Dendritic cell treated with granulocyte-macrophage colony-stimulating factor and Interleukin-4, amounts not matched to agents 40 ng/mL and 50 ng/mL, for 4 days (primary cell): ENCODE measurements around the gene PYGO2.
"Not testable (repeated sequence)": the region's sequence is repeated elsewhere in the genome, so short reads cannot be mapped to it uniquely, and the experiment has no call there.

Experiments used
- H3K27ac Mint-ChIP-seq: one replicate; pipeline ENCODE4 v1.8.0; 2022; ENCODE audit warnings: mild to moderate bottlenecking, mixed read lengths
- H3K27me3 Mint-ChIP-seq: one replicate; pipeline ENCODE4 v1.8.0; 2022; ENCODE audit warnings: mild to moderate bottlenecking, mixed read lengths
- H3K36me3 Mint-ChIP-seq: one replicate; pipeline ENCODE4 v1.8.0; 2022; ENCODE audit warnings: low read depth, mixed read lengths
- H3K4me1 Mint-ChIP-seq: one replicate; pipeline ENCODE4 v1.8.0; 2022; ENCODE audit warnings: low read depth, mixed read lengths
- H3K4me3 Mint-ChIP-seq: one replicate; pipeline ENCODE4 v1.8.0; 2022; ENCODE audit warnings: mild to moderate bottlenecking, moderate library complexity, mixed read lengths
- H3K9me3 Mint-ChIP-seq: one replicate; pipeline ENCODE4 v1.8.0; 2022; ENCODE audit warnings: mixed read lengths
- intact Hi-C: fragments of 100-400 bp; cut with micrococcal nuclease; formaldehyde crosslinking; loops from one replicate; pipeline ENCODE4 v1.15.0; 2022

The PYGO2 gene

GRCh38 chr1:154995301-154995983 is 33.9 kb upstream of the PYGO2 start:
- H3K9me3 Mint-ChIP-seq, H3K4me3 Mint-ChIP-seq, H3K27me3 Mint-ChIP-seq: not testable (repeated sequence)
- peak overlapping the region; percentile 78 for H3K27ac Mint-ChIP-seq
- H3K4me1 Mint-ChIP-seq = peaks cover 75% of the 10 kb centered on the region
- intact Hi-C loops = loop anchor here (5.0 kb wide), 1 partner anchor 33 kb away; the partner anchor contains the start of gene PYGO2
- peaks cover 25% of the 10 kb centered on the region for H3K36me3 Mint-ChIP-seq

GRCh38 chr1:154994591-154994990 is 33.0 kb upstream of the PYGO2 start:
- H3K9me3 Mint-ChIP-seq = no peaks in the 10 kb centered on the region
- H3K27me3 Mint-ChIP-seq = no peaks in the 10 kb centered on the region
- peaks cover 29% of the 10 kb centered on the region for H3K36me3 Mint-ChIP-seq
- H3K27ac Mint-ChIP-seq = peak overlapping the region; percentile 70
- H3K4me3 Mint-ChIP-seq = no peak overlapping the region
- peaks cover 70% of the 10 kb centered on the region for H3K4me1 Mint-ChIP-seq
- intact Hi-C loops = no loop called here

- Mint-ChIP-seq H3K27me3 (no peaks in the 10 kb centered on the region), H3K4me3 (no peak overlapping the region), H3K4me1 (peaks cover 71% of the 10 kb centered on the region), H3K9me3 (no peaks in the 10 kb centered on the region), H3K27ac (peak overlapping the region; percentile 70), H3K36me3 (peaks cover 32% of the 10 kb centered on the region)
- intact Hi-C loops = no loop called here
These were observed 32.6 kb upstream of the PYGO2 start for GRCh38 chr1:154994269-154994587.

- Mint-ChIP-seq H3K9me3 (no peaks in the 10 kb centered on the region), H3K36me3 (peaks cover 37% of the 10 kb centered on the region), H3K4me3 (no peak within 1 kb of the TSS), H3K27ac (peak within 1 kb of the TSS; percentile 70), H3K27me3 (no peaks in the 10 kb centered on the region), H3K4me1 (peaks cover 71% of the 10 kb centered on the region)
- intact Hi-C loops = no loop called here
These were observed 32.1 kb upstream of the PYGO2 start, which contains the start of gene LENEP for GRCh38 chr1:154993572-154994268. TSS of gene LENEP (plus strand) at chr1:154993586. CDS start at chr1:154993608, 22 bp downstream.

GRCh38 chr1:154992721-154993571 is 31.4 kb upstream of the PYGO2 start:
- intact Hi-C loops = no loop called here
- no peaks in the 10 kb centered on the region for H3K27me3 Mint-ChIP-seq
- H3K4me1 Mint-ChIP-seq = peaks cover 69% of the 10 kb centered on the region
- peaks cover 45% of the 10 kb centered on the region for H3K36me3 Mint-ChIP-seq
- H3K9me3 Mint-ChIP-seq = no peaks in the 10 kb centered on the region
- no peak overlapping the region for H3K4me3 Mint-ChIP-seq
- H3K27ac Mint-ChIP-seq = peak overlapping the region; percentile 39

- peaks cover 54% of the 10 kb centered on the region for H3K4me1 Mint-ChIP-seq
- H3K4me3 Mint-ChIP-seq = no peak overlapping the region
- intact Hi-C loops = no loop called here
- no peaks in the 10 kb centered on the region for H3K9me3 Mint-ChIP-seq
- peaks cover 72% of the 10 kb centered on the region for H3K36me3 Mint-ChIP-seq
- no peaks in the 10 kb centered on the region for H3K27me3 Mint-ChIP-seq
- no peak overlapping the region for H3K27ac Mint-ChIP-seq
These were observed 28.7 kb upstream of the PYGO2 start for GRCh38 chr1:154990276-154990675.

GRCh38 chr1:154989195-154989860 is 27.7 kb upstream of the PYGO2 start:
- H3K36me3 Mint-ChIP-seq = peaks cover 74% of the 10 kb centered on the region
- no peaks in the 10 kb centered on the region for H3K27me3 Mint-ChIP-seq
- H3K4me3 Mint-ChIP-seq = no peak overlapping the region
- no peak overlapping the region for H3K27ac Mint-ChIP-seq
- no peaks in the 10 kb centered on the region for H3K9me3 Mint-ChIP-seq
- intact Hi-C loops = no loop called here
- peaks cover 45% of the 10 kb centered on the region for H3K4me1 Mint-ChIP-seq

- H3K4me1 Mint-ChIP-seq = peaks cover 39% of the 10 kb centered on the region
- no peak overlapping the region for H3K27ac Mint-ChIP-seq
- H3K9me3 Mint-ChIP-seq = no peaks in the 10 kb centered on the region
- peaks cover 74% of the 10 kb centered on the region for H3K36me3 Mint-ChIP-seq
- no peaks in the 10 kb centered on the region for H3K27me3 Mint-ChIP-seq
- no peak overlapping the region for H3K4me3 Mint-ChIP-seq
- intact Hi-C loops = no loop called here
These were observed 26.7 kb upstream of the PYGO2 start for GRCh38 chr1:154988058-154988954.

- H3K4me3 Mint-ChIP-seq = no peak overlapping the region
- no peak overlapping the region for H3K27ac Mint-ChIP-seq
- peaks cover 64% of the 10 kb centered on the region for H3K36me3 Mint-ChIP-seq
- H3K27me3 Mint-ChIP-seq = no peaks in the 10 kb centered on the region
- intact Hi-C loops = no loop called here
- H3K9me3 Mint-ChIP-seq = no peaks in the 10 kb centered on the region
- peaks cover 29% of the 10 kb centered on the region for H3K4me1 Mint-ChIP-seq
These were observed 25.7 kb upstream of the PYGO2 start for GRCh38 chr1:154987326-154987725.

GRCh38 chr1:154986736-154987135 is 25.2 kb upstream of the PYGO2 start:
- peaks cover 27% of the 10 kb centered on the region for H3K4me1 Mint-ChIP-seq
- peaks cover 61% of the 10 kb centered on the region for H3K36me3 Mint-ChIP-seq
- intact Hi-C loops, H3K9me3 Mint-ChIP-seq, H3K4me3 Mint-ChIP-seq, H3K27me3 Mint-ChIP-seq, H3K27ac Mint-ChIP-seq: not testable (repeated sequence)

- H3K27me3 Mint-ChIP-seq = no peaks in the 10 kb centered on the region
- no peak overlapping the region for H3K27ac Mint-ChIP-seq
- intact Hi-C loops = loop anchor here (1.0 to 2.0 kb wide), 2 partner anchors 9 to 15 kb away; no protein-coding TSS in a partner anchor
- H3K36me3 Mint-ChIP-seq = peaks cover 45% of the 10 kb centered on the region
- H3K4me3 Mint-ChIP-seq = no peak overlapping the region
- peaks cover 18% of the 10 kb centered on the region for H3K4me1 Mint-ChIP-seq
- H3K9me3 Mint-ChIP-seq = no peaks in the 10 kb centered on the region
These were observed 22.3 kb upstream of the PYGO2 start for GRCh38 chr1:154983776-154984466.

- intact Hi-C loops = loop anchor here (1.0 to 2.0 kb wide), 2 partner anchors 8 to 16 kb away; no protein-coding TSS in a partner anchor
- Mint-ChIP-seq H3K27ac (no peak within 1 kb of the TSS), H3K27me3 (no peaks in the 10 kb centered on the region)
These were observed 21.5 kb upstream of the PYGO2 start, which contains the start of gene FLAD1 for GRCh38 chr1:154982897-154983648. TSS of gene FLAD1 (plus strand) at chr1:154983344. CDS start at chr1:154983695, 351 bp downstream.

More at GRCh38 chr1:154982897-154983648, 21.5 kb upstream of the PYGO2 start, which contains the start of gene FLAD1:
- H3K36me3 Mint-ChIP-seq = peaks cover 36% of the 10 kb centered on the region
- no peak within 1 kb of the TSS for H3K4me3 Mint-ChIP-seq
- H3K9me3 Mint-ChIP-seq = no peaks in the 10 kb centered on the region
- peaks cover 10% of the 10 kb centered on the region for H3K4me1 Mint-ChIP-seq
